NCI-H1048 (cell line): ENCODE data around the gene CST4.
"Not testable (repeated sequence)": the region's sequence is repeated elsewhere in the genome, so short reads cannot be mapped to it uniquely, and the experiment has no call there.

Source experiments
- DNase-seq: peaks from one replicate; lab custom pipeline; 2025; lab: John Stamatoyannopoulos, UW

Gene CST4

GRCh38 chr20:23640671-23641667, 47.9 kb downstream of the CST4 start:
- DNase-seq: no peak

- DNase-seq: no peak
Observed at GRCh38 chr20:23640018-23640601, 48.7 kb downstream of the CST4 start.

GRCh38 chr20:23639490-23639958, 49.3 kb downstream of the CST4 start:
- DNase-seq: no peak

GRCh38 chr20:23638309-23638708, 50.5 kb downstream of the CST4 start:
- DNase-seq: no peak

- peak; percentile 54 for DNase-seq
Observed at GRCh38 chr20:23637282-23638221, 51.3 kb downstream of the CST4 start, which contains the start of gene CST3. CST3 (minus strand) TSS chr20:23637955; CDS start chr20:23637862, 93 bp downstream.

GRCh38 chr20:23636908-23637281, 51.9 kb downstream of the CST4 start:
- no peak for DNase-seq

GRCh38 chr20:23636182-23636907, 52.5 kb downstream of the CST4 start:
- DNase-seq: no peak

GRCh38 chr20:23635768-23636090, 53.1 kb downstream of the CST4 start:
- not testable (repeated sequence) for DNase-seq
